Posterior vena cava (tissue), 2 donors: ENCODE results near the gene ARMC10. TPM values are rescaled to one million over a fixed set of nuclear protein-coding genes. Genes with fewer than 3 reads are reported as not detected.

ENCODE experiments used
- DNase-seq: peaks from one replicate; pipeline ENCODE4 v3.0.0-alpha.2; 2020; ENCODE audit warnings: low spot score
- intact Hi-C, 2 donors: fragments of 100-400 bp; cut with DNase I; formaldehyde crosslinking; loops; one replicate each; pipeline versions ENCODE4 v1.14.1 to v1.14.2; 2022 to 2023
- total RNA-seq, 2 donors: library from RNA; stranded (reverse); fragmentation: NEBNext Ultra II Directional; extraction: Animal tissue kit (Norgen Biotek cat#: 25700); gene quantifications; one replicate each; pipeline ENCODE4 v1.2.1, GENCODE V29; 2021
- donor health status: DM: yes; HTN: yes; CAD: no.
- donor health status: DM: yes; HTN: yes; CAD: no.

ARMC10 gene
- total RNA-seq, 2 donors from 2014 or later: 35.4 to 36.2 TPM

DNA sequence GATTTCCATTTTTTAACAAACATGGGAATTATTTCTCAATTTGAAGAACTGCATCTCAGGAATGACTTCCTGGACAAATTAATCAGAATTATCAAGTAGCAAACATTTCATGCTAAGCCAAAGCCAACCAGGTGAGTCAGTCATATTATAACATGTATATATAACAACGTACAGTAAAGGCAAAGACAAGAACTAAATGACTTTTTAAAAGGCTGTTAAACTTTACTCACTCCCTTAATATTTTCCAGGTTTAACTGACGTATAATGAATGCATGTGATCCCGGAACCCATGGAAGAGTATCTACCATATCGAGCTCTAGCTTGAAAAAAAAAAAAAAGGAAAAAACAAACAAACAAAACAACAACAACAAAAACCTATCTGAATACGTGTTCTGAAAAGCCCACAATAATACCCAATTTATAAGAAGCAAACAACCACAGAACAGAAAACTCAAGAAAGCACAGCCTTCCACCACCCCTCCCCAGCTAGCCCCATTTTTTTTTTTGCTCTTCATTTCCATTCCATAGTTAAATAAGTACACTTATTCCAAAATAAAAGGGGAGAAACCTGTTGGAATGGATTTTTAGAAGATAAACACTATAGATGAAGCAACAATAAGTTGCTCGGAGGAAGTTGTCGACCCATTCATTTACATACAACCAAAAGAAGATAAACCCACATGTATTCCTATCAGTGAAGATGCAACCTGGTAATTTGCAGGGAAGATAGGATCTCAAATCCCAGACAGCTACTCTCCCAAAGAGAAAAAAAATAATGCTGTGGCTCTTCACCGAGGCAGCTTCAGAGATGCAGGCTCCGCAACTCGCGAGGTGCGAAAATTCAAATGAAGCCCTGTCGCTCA is 73.4 kb downstream of the ARMC10 start:
- intact Hi-C loops: no loop called here

More for the DNA sequence above, 73.4 kb downstream of the ARMC10 start:
- DNase-seq: no peak

Other genes starting within 250 kb of the ARMC10 start
- 10 to 100 TPM in 1 of 2 donors, 1 to 10 TPM in 1; 1.4 to 11.1 TPM for gene LRRC17, start 162.1 kb upstream of the ARMC10 start, total RNA-seq
- gene FBXL13, start 344 bp upstream of the ARMC10 start, total RNA-seq: 1 to 10 TPM; 1.7 to 3.2 TPM
- gene NAPEPLD, start 74.0 kb downstream of the ARMC10 start, total RNA-seq: 10 to 100 TPM in 1 of 2 donors, 1 to 10 TPM in 1; 9.6 to 14.3 TPM
- 10 to 100 TPM; 38.7 to 43.5 TPM for gene PMPCB, start 222.3 kb downstream of the ARMC10 start, total RNA-seq